AG09309 (cell line): ENCODE results near the gene FRMD4A.

Source experiments
- DNase-seq: peaks from one replicate; pipeline ENCODE4 v3.0.0-alpha.2; 2010; ENCODE audit warnings: low read depth
- H3K4me3 ChIP-seq: 2 replicates; pipeline ENCODE4 v1.5.1; 2011; ENCODE audit warnings: mild to moderate bottlenecking, low read depth, low read length, moderate library complexity; ENCODE audit not compliant: control insufficient read depth
- CTCF ChIP-seq: IDR thresholded peaks from 2 replicates; pipeline ENCODE4 v1.5.1; 2011; ENCODE audit warnings: mild to moderate bottlenecking, low read depth, low read length, inconsistent platforms; ENCODE audit not compliant: insufficient read depth, control insufficient read depth; ENCODE audit errors: missing control alignments

FRMD4A gene

GRCh38 chr10:14156104-14156503 is 174.6 kb downstream of the FRMD4A start:
- no peak for DNase-seq
- H3K4me3 ChIP-seq, result no peak overlapping the region
- no peak for TF ChIP-seq CTCF

GRCh38 chr10:14153570-14154055 is 177.1 kb downstream of the FRMD4A start:
- no peak for DNase-seq
- H3K4me3 ChIP-seq, result no peak overlapping the region
- TF ChIP-seq CTCF, result no peak

GRCh38 chr10:14151571-14151970 is 179.2 kb downstream of the FRMD4A start:
- no peak for TF ChIP-seq CTCF
- H3K4me3 ChIP-seq, result no peak overlapping the region
- DNase-seq, result no peak

- no peak for TF ChIP-seq CTCF
- DNase-seq, result no peak
- no peak overlapping the region for H3K4me3 ChIP-seq
Measured at GRCh38 chr10:14150526-14150925, 180.2 kb downstream of the FRMD4A start.

- no peak overlapping the region for H3K4me3 ChIP-seq
- no peak for TF ChIP-seq CTCF
- DNase-seq, result no peak
Measured at GRCh38 chr10:14146501-14146900, 184.2 kb downstream of the FRMD4A start.

- TF ChIP-seq CTCF, result no peak
- DNase-seq, result peak; percentile 34
- H3K4me3 ChIP-seq, result no peak overlapping the region
Measured at GRCh38 chr10:14146025-14146424, 184.7 kb downstream of the FRMD4A start.

GRCh38 chr10:14144451-14144850 is 186.3 kb downstream of the FRMD4A start:
- no peak for TF ChIP-seq CTCF
- no peak for DNase-seq
- no peak overlapping the region for H3K4me3 ChIP-seq
